ENCODE data around the gene C2orf76. TPM values are rescaled to one million over a fixed set of nuclear protein-coding genes. Genes with fewer than 3 reads are reported as not detected.

C2orf76 gene
- total RNA-seq, 1 experiment from 2014 or later = 5.7 TPM

DNA sequence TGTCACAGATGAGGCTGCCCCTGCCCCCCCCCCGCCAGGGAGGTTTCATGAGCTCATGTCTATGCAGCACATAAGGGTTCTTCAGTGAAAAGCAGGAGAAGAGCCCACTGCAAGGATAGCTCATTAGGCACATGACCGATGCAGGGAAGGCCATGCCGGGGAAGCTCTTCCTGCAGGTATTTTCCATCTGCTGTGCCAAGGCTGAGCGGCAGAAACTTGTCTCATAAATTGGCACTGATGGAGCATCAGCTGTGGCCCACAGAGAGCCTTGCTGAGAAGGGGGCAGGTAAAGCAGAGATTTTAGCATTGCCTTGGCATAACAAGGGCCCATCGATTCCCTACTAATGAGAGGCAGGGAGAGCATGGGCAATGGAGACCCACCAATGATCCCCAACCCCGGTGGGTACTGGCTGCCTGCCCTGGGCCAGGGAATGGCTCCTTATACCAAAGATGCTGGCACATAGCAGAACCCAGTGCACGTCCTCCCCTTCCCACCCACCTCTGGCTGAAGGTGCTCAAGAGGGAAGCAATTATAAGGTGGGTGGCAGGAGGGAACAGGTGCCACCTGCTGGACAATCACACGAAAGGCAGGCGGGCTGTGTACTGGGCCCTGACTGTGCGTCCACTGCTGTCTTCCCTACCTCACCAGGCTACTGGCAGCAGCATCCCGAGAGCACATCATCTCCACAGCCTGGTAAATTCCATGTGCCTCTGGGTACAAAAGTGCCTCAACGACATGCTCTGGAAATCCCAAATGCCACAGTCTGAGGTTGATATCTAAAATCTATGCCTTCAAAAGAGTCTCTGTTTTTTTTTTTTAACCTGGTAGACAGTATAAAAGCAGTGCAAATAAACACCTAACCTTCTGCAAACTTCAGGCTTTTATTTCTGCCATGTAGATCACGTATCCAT, 101.6 kb downstream of the C2orf76 start:
- Mint-ChIP-seq H3K9me3 (no peaks in the 10 kb centered on the region), H3K4me3 (no peak overlapping the region), H3K36me3 (ENCODE audit: insufficient read depth in 1 of 3, low read depth in 3 of 3) (peaks cover 0 to 9% (median 4%) of the 10 kb centered on the region in 3 experiments; a peak in 6 of 7 replicates), H3K27ac (peak overlapping the region in 2 of 3 experiments; percentile 64 to 71; a peak in 2 of 7 replicates), H3K4me1 (peaks cover 23 to 32% of the 10 kb centered on the region in 2 experiments), H3K27me3 (ENCODE audit: low read depth) (no peaks in the 10 kb centered on the region)
- no peak overlapping the region for H2BK20ac ChIP-seq (ENCODE audit: low read depth, low read length, poor library complexity, severe bottlenecking)
- no peak overlapping the region for H2AK5ac ChIP-seq (ENCODE audit: insufficient read length, low read length)
- H3K18ac ChIP-seq (ENCODE audit: insufficient read length, low read depth, low read length) = no peak overlapping the region
- no peak overlapping the region for H3K14ac ChIP-seq (ENCODE audit: insufficient read depth, low read length)
- no peak overlapping the region for H2BK12ac ChIP-seq (ENCODE audit: insufficient read length, low read depth, low read length)
- no CpG with 5 or more reads among the region's 13 CpGs for WGBS (ENCODE audit: extremely low coverage, insufficient read length, low lambda C conversion rate)
- no peaks in the 10 kb centered on the region for H4K20me1 ChIP-seq (ENCODE audit: control insufficient read depth, insufficient read depth, insufficient read length)
- no peak overlapping the region for H3K56ac ChIP-seq (ENCODE audit: insufficient read length, low read depth, low read length)
- H2BK120ac ChIP-seq (ENCODE audit: low read depth, low read length, poor library complexity, severe bottlenecking) = no peak overlapping the region
- H3T11ph ChIP-seq (ENCODE audit: low read length) = no peak overlapping the region
- no peak overlapping the region for H3K27ac ChIP-seq (ENCODE audit: insufficient read length, low read depth, low read length)
- H4K91ac ChIP-seq (ENCODE audit: insufficient read length, low read depth, low read length) = no peak overlapping the region
- no peaks in the 10 kb centered on the region for H3K27me3 ChIP-seq (ENCODE audit: insufficient read depth, low read length)
- peak; percentile 84 for DNase-seq
- TF ChIP-seq, protein P1, sequence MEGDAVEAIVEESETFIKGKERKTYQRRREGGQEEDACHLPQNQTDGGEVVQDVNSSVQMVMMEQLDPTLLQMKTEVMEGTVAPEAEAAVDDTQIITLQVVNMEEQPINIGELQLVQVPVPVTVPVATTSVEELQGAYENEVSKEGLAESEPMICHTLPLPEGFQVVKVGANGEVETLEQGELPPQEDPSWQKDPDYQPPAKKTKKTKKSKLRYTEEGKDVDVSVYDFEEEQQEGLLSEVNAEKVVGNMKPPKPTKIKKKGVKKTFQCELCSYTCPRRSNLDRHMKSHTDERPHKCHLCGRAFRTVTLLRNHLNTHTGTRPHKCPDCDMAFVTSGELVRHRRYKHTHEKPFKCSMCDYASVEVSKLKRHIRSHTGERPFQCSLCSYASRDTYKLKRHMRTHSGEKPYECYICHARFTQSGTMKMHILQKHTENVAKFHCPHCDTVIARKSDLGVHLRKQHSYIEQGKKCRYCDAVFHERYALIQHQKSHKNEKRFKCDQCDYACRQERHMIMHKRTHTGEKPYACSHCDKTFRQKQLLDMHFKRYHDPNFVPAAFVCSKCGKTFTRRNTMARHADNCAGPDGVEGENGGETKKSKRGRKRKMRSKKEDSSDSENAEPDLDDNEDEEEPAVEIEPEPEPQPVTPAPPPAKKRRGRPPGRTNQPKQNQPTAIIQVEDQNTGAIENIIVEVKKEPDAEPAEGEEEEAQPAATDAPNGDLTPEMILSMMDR (conservative IDR thresholded peaks at IDR 0.05) = peak; percentile 92
- no peak overlapping the region for H4K5ac ChIP-seq (ENCODE audit: insufficient read length, low read depth, low read length)
- H4K8ac ChIP-seq (replicated peaks; ENCODE audit: insufficient read length, low read depth, low read length) = no peak overlapping the region
- no peaks in the 10 kb centered on the region for H3K79me2 ChIP-seq (ENCODE audit: insufficient read depth, low read length)
- no peaks in the 10 kb centered on the region for H3K23me2 ChIP-seq (ENCODE audit: insufficient read length, low read depth, low read length, poor library complexity, severe bottlenecking)
- H3K4ac ChIP-seq (ENCODE audit: low read depth, low read length) = no peak overlapping the region
- no peak overlapping the region for H3K9ac ChIP-seq (ENCODE audit: extremely low read depth, insufficient read length, low read length)
- H2BK15ac ChIP-seq (ENCODE audit: low read depth, low read length) = no peak overlapping the region
- H3K9me3 ChIP-seq (ENCODE audit: control insufficient read depth, low read depth, low read length) = no peaks in the 10 kb centered on the region
- no peak overlapping the region for H3K4me2 ChIP-seq (ENCODE audit: insufficient read depth, insufficient read length, low read length)
- H3K79me1 ChIP-seq (ENCODE audit: insufficient read depth, low read depth, low read length, poor library complexity, severe bottlenecking) = no peaks in the 10 kb centered on the region
- H2BK5ac ChIP-seq (ENCODE audit: insufficient read length, low read length) = no peak overlapping the region
- no peak overlapping the region for H2AFZ ChIP-seq (ENCODE audit: low read length)
- H3K4me1 ChIP-seq (ENCODE audit: insufficient read depth, low read length) = no peaks in the 10 kb centered on the region; the same call in 1 of the 2 replicates
- no peak overlapping the region for H3K23ac ChIP-seq (ENCODE audit: insufficient read length, low read depth, low read length)

Data from H9 (cell line).